Neural cell (in vitro differentiated cells): ENCODE results near the gene CCDC24. TPM values are rescaled to one million over a fixed set of nuclear protein-coding genes. Genes with fewer than 3 reads are reported as not detected.

Experiments
- H2AFZ ChIP-seq: fragments of 200-600, 300-800 bp; sonication (generic), shearing (Covaris generic); 2 replicates; pipeline ENCODE4 v1.6.0; 2014; ENCODE audit warnings: low read depth, mild to moderate bottlenecking, antibody characterized with exemption, low read length, moderate library complexity
- H3F3A ChIP-seq: fragments of 200-600 bp; shearing (Covaris generic); 2 replicates; pipeline ENCODE4 v1.6.1; 2016; ENCODE audit warnings: mild to moderate bottlenecking, moderate library complexity, mixed read lengths, antibody characterized with exemption, low read length; ENCODE audit not compliant: insufficient read depth, poor library complexity, severe bottlenecking
- H3K27ac ChIP-seq: fragments of 200-600, 300-800 bp; sonication (generic), shearing (Covaris generic); 2 replicates; pipeline ENCODE4 v1.5.1; 2014; ENCODE audit warnings: mild to moderate bottlenecking, low read length, moderate library complexity
- H3K27me3 ChIP-seq: fragments of 300-800, 200-600 bp; sonication (generic), shearing (Covaris generic); 2 replicates; pipeline ENCODE4 v1.6.0; 2014; ENCODE audit warnings: mild to moderate bottlenecking, low read depth, low read length, moderate library complexity; ENCODE audit not compliant: insufficient read depth
- H3K36me3 ChIP-seq: fragments of 300-800, 200-600 bp; sonication (generic), shearing (Covaris generic); 2 replicates; pipeline ENCODE4 v1.5.1; 2014; ENCODE audit warnings: mild to moderate bottlenecking, antibody characterized with exemption, low read length, moderate library complexity; ENCODE audit not compliant: insufficient read depth
- H3K4me2 ChIP-seq: fragments of 300-800, 200-600 bp; sonication (generic), shearing (Covaris generic); 2 replicates; pipeline ENCODE4 v1.6.0; 2014; ENCODE audit warnings: mild to moderate bottlenecking, low read length
- H3K4me3 ChIP-seq: fragments of 300-800, 200-600 bp; sonication (generic), shearing (Covaris generic); 2 replicates; pipeline ENCODE4 v1.5.1; 2014; ENCODE audit warnings: mild to moderate bottlenecking, low read length, moderate library complexity
- H3K79me2 ChIP-seq: fragments of 200-600 bp; shearing (Covaris generic); replicated peaks from 2 replicates; pipeline ENCODE4 v1.6.0; 2014; ENCODE audit warnings: mild to moderate bottlenecking, low read length, moderate library complexity; ENCODE audit not compliant: insufficient read depth
- H3K9ac ChIP-seq: fragments of 300-800, 200-600 bp; sonication (generic), shearing (Covaris generic); 2 replicates; pipeline ENCODE4 v1.6.1; 2016; ENCODE audit warnings: mild to moderate bottlenecking, low read length, mixed read lengths
- H3K9me2 ChIP-seq: fragments of 200-600 bp; shearing (Covaris generic); 2 replicates; pipeline ENCODE4 v1.6.1; 2016; ENCODE audit warnings: mild to moderate bottlenecking, low read length, mixed read lengths; ENCODE audit not compliant: insufficient read depth
- H3K9me3 ChIP-seq: fragments of 200-600, 300-800 bp; sonication (generic), shearing (Covaris generic); 2 replicates; pipeline ENCODE4 v1.6.1; 2016; ENCODE audit warnings: mild to moderate bottlenecking, mixed run types, low read length, moderate library complexity, mixed read lengths
- H4K20me1 ChIP-seq: fragments of 200-600 bp; shearing (Covaris generic); 2 replicates; pipeline ENCODE4 v1.6.1; 2016; ENCODE audit warnings: mild to moderate bottlenecking, mixed run types; ENCODE audit not compliant: insufficient read depth
- CTCF ChIP-seq: fragments of 450-650 bp; IDR thresholded peaks from 2 replicates; pipeline ENCODE4 v1.5.1; 2014; ENCODE audit warnings: antibody characterized with exemption, mild to moderate bottlenecking, moderate library complexity; ENCODE audit not compliant: poor library complexity, severe bottlenecking
- EP300 ChIP-seq: fragments of 450-650 bp; conservative IDR thresholded peaks from 2 replicates; pipeline ENCODE4 v1.6.1; 2014; ENCODE audit warnings: antibody characterized with exemption, mild to moderate bottlenecking, moderate library complexity; ENCODE audit not compliant: poor library complexity, severe bottlenecking
- EZH2 ChIP-seq: fragments of 200-600, 300-800 bp; shearing (Covaris generic), sonication (generic); IDR thresholded peaks from 2 replicates; pipeline ENCODE4 v1.6.1; 2014; ENCODE audit warnings: antibody characterized with exemption, low read length, borderline replicate concordance, mild to moderate bottlenecking; ENCODE audit not compliant: insufficient read depth, poor library complexity, severe bottlenecking
- MXI1 ChIP-seq: fragments of 450-650 bp; conservative IDR thresholded peaks from 2 replicates; pipeline ENCODE4 v1.6.1; 2014; ENCODE audit warnings: antibody characterized with exemption, mild to moderate bottlenecking; ENCODE audit not compliant: poor library complexity, severe bottlenecking
- POLR2AphosphoS5 ChIP-seq: IDR thresholded peaks from 2 replicates; pipeline ENCODE4 v1.6.1; 2012
- RAD21 ChIP-seq: fragments of 450-650 bp; conservative IDR thresholded peaks from 2 replicates; pipeline ENCODE4 v1.6.1; 2014; ENCODE audit warnings: antibody characterized with exemption, mild to moderate bottlenecking, moderate library complexity
- SMC3 ChIP-seq: fragments of 450-650 bp; conservative IDR thresholded peaks from 2 replicates; pipeline ENCODE4 v1.6.1; 2014; ENCODE audit warnings: antibody characterized with exemption, mild to moderate bottlenecking, moderate library complexity; ENCODE audit not compliant: poor library complexity
- TAF1 ChIP-seq: IDR thresholded peaks from 2 replicates; pipeline ENCODE4 v1.6.1; 2012; ENCODE audit warnings: low read depth
- polyA plus RNA-seq: library from polyadenylated mRNA; depleted of rRNA; stranded (reverse); fragments of >200 nt; gene quantifications from 2 replicates; pipeline ENCODE4 v1.2.3, GENCODE V29; 2014
- TF ChIP-seq, protein P1 (sequence below): IDR thresholded peaks from 2 replicates; pipeline ENCODE4 v1.6.1; 2012; ENCODE audit warnings: borderline replicate concordance

CCDC24 gene
- polyA plus RNA-seq, 1 donor from 2014 or later: 16.5 TPM

- H3K27me3 ChIP-seq: no peaks in the 10 kb centered on the region
- H3F3A ChIP-seq: no peaks in the 10 kb centered on the region
- H2AFZ ChIP-seq: no peak overlapping the region
- no peak for TF ChIP-seq RAD21
- TF ChIP-seq EP300: no peak
- TF ChIP-seq, protein P1, sequence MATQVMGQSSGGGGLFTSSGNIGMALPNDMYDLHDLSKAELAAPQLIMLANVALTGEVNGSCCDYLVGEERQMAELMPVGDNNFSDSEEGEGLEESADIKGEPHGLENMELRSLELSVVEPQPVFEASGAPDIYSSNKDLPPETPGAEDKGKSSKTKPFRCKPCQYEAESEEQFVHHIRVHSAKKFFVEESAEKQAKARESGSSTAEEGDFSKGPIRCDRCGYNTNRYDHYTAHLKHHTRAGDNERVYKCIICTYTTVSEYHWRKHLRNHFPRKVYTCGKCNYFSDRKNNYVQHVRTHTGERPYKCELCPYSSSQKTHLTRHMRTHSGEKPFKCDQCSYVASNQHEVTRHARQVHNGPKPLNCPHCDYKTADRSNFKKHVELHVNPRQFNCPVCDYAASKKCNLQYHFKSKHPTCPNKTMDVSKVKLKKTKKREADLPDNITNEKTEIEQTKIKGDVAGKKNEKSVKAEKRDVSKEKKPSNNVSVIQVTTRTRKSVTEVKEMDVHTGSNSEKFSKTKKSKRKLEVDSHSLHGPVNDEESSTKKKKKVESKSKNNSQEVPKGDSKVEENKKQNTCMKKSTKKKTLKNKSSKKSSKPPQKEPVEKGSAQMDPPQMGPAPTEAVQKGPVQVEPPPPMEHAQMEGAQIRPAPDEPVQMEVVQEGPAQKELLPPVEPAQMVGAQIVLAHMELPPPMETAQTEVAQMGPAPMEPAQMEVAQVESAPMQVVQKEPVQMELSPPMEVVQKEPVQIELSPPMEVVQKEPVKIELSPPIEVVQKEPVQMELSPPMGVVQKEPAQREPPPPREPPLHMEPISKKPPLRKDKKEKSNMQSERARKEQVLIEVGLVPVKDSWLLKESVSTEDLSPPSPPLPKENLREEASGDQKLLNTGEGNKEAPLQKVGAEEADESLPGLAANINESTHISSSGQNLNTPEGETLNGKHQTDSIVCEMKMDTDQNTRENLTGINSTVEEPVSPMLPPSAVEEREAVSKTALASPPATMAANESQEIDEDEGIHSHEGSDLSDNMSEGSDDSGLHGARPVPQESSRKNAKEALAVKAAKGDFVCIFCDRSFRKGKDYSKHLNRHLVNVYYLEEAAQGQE: no peak
- no peak for TF ChIP-seq TAF1
- TF ChIP-seq SMC3: no peak
- no peak for TF ChIP-seq EZH2
- TF ChIP-seq CTCF: no peak
- TF ChIP-seq POLR2AphosphoS5: no peak
- no peak for TF ChIP-seq MXI1
- no peak overlapping the region for H3K4me3 ChIP-seq
- peak overlapping the region; percentile 1 for H3K9ac ChIP-seq
- no peaks in the 10 kb centered on the region for H3K79me2 ChIP-seq
- H3K36me3 ChIP-seq: no peaks in the 10 kb centered on the region
- H3K27ac ChIP-seq: no peak overlapping the region
- H4K20me1 ChIP-seq: no peaks in the 10 kb centered on the region
- H3K9me2 ChIP-seq: no peaks in the 10 kb centered on the region
- no peak overlapping the region for H3K4me2 ChIP-seq
- no peaks in the 10 kb centered on the region for H3K9me3 ChIP-seq
These were observed 4.8 kb downstream of the CCDC24 start for GRCh38 chr1:43995984-43996732.

- Histone ChIP-seq H3K9me3 (no peaks in the 10 kb centered on the region), H4K20me1 (no peaks in the 10 kb centered on the region), H3K9ac (peak overlapping the region; percentile 1), H3K79me2 (no peaks in the 10 kb centered on the region), H3K27me3 (no peaks in the 10 kb centered on the region), H3K36me3 (no peaks in the 10 kb centered on the region), H3K4me3 (no peak overlapping the region), H3K4me2 (no peak overlapping the region), H3F3A (no peaks in the 10 kb centered on the region), H3K27ac (no peak overlapping the region), H2AFZ (no peak overlapping the region), H3K9me2 (no peaks in the 10 kb centered on the region)
- TF ChIP-seq SMC3 (no peak), RAD21 (no peak), EP300 (no peak), TAF1 (no peak), EZH2 (no peak), CTCF (no peak), POLR2AphosphoS5 (no peak), MXI1 (no peak)
- TF ChIP-seq, protein P1: no peak
These were observed 5.3 kb downstream of the CCDC24 start for GRCh38 chr1:43996733-43997115.
